Measurements from ENCODE around the gene TMC1. TPM values are rescaled to one million over a fixed set of nuclear protein-coding genes. Genes with fewer than 3 reads are reported as not detected.
A peak's percentile ranks its signal among the peaks of the same experiment; 100 is the strongest.

Gene TMC1
- total RNA-seq, 2 donors from 2014 or later: 0.09 TPM; not detected in 1

DNA sequence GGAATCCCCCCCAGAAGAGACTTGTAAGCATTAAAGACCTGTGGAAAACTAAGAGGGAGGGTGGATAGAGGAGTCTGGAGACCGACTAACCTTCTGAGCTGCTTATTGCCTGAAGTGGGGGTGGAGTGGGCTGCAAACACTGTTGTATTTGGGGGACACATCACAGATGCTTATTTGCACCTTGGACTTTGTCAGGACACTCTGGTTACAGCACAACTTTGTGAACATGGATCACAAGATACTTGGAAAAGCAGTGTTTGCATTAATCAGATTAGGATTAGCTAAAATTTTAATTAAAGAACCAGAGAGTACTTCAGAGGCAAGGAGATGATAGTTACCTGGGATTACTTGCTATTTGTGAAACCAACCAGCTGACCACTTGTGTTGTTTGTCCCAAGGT is 30.9 kb downstream of the TMC1 start:
- Mint-ChIP-seq H3K9me3 (no peaks in the 10 kb centered on the region), H3K27ac (no peak overlapping the region)
- TF ChIP-seq, protein P1, sequence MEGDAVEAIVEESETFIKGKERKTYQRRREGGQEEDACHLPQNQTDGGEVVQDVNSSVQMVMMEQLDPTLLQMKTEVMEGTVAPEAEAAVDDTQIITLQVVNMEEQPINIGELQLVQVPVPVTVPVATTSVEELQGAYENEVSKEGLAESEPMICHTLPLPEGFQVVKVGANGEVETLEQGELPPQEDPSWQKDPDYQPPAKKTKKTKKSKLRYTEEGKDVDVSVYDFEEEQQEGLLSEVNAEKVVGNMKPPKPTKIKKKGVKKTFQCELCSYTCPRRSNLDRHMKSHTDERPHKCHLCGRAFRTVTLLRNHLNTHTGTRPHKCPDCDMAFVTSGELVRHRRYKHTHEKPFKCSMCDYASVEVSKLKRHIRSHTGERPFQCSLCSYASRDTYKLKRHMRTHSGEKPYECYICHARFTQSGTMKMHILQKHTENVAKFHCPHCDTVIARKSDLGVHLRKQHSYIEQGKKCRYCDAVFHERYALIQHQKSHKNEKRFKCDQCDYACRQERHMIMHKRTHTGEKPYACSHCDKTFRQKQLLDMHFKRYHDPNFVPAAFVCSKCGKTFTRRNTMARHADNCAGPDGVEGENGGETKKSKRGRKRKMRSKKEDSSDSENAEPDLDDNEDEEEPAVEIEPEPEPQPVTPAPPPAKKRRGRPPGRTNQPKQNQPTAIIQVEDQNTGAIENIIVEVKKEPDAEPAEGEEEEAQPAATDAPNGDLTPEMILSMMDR (conservative IDR thresholded peaks at IDR 0.05): no peak

DNA sequence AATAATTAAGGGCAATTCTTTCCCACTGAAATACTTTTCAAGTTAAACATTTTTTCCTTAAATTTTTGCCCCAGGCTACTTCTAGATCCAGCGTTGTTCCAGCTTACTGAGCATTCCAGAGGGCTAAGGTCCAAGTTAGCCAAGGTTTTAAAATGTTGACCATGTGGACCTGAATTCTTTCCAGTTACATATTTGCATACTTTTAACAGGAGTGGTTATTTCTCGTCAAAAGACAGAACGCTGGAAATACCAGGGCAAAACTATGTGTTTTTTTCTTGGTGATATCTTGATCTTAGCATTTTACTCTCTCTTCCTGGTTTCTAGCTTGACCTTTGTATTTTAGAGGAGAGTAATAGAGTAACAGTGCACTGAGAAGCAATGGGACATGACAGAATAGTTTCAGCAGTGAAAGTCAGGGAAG is 32.8 kb downstream of the TMC1 start:
- Histone ChIP-seq H3K4me3 (ENCODE audit: low read length) (no peak overlapping the region), H3K36me3 (ENCODE audit: control insufficient read depth, insufficient read depth, low read length) (no peaks in the 10 kb centered on the region), H3K27me3 (ENCODE audit: control insufficient read depth, insufficient read depth, low read length, poor library complexity, severe bottlenecking) (peaks cover 10% of the 10 kb centered on the region), H3K4me1 (ENCODE audit: control insufficient read depth, insufficient read depth, low read length) (no peaks in the 10 kb centered on the region), H3K27ac (ENCODE audit: low read depth, low read length) (no peak overlapping the region), H3K9ac (ENCODE audit: extremely low read depth, low read length, poor library complexity, severe bottlenecking) (no peak overlapping the region), H3K9me3 (ENCODE audit: control insufficient read depth, low read length) (no peaks in the 10 kb centered on the region)
- no peaks in the 10 kb centered on the region for H3K36me3 Mint-ChIP-seq (ENCODE audit: low read depth)
- H3K4me1 Mint-ChIP-seq: no peaks in the 10 kb centered on the region
- TF ChIP-seq, protein P1 (conservative IDR thresholded peaks at IDR 0.05): no peak
- no peaks in the 10 kb centered on the region for H3K9me3 Mint-ChIP-seq
- no peak overlapping the region for H3K27ac Mint-ChIP-seq
- 56 to 71% methylated on average over 3 of the region's 3 CpGs for WGBS, 2 experiments (ENCODE audit: insufficient coverage in 1 of 2, insufficient read length in 1 of 2)
- no peaks in the 10 kb centered on the region for H3K27me3 Mint-ChIP-seq (ENCODE audit: insufficient read depth)
- H3K4me3 Mint-ChIP-seq: no peak overlapping the region
- no peak for DNase-seq

More for the DNA sequence above, 30.9 kb downstream of the TMC1 start:
- no peak for DNase-seq
- WGBS, 2 experiments (ENCODE audit: insufficient coverage in 1 of 2, insufficient read length in 1 of 2): 53% methylated on average over 1 of the region's 1 CpG; no CpG with 5 or more reads in 1 of the 2 experiments
- H3K36me3 Mint-ChIP-seq (ENCODE audit: low read depth): no peaks in the 10 kb centered on the region
- Histone ChIP-seq H3K9ac (ENCODE audit: extremely low read depth, low read length, poor library complexity, severe bottlenecking) (no peak overlapping the region), H3K9me3 (ENCODE audit: control insufficient read depth, low read length) (no peaks in the 10 kb centered on the region), H3K27me3 (ENCODE audit: control insufficient read depth, insufficient read depth, low read length, poor library complexity, severe bottlenecking) (no peaks in the 10 kb centered on the region), H3K4me3 (ENCODE audit: low read length) (no peak overlapping the region), H3K36me3 (ENCODE audit: control insufficient read depth, insufficient read depth, low read length) (no peaks in the 10 kb centered on the region), H3K27ac (ENCODE audit: low read depth, low read length) (no peak overlapping the region), H3K4me1 (ENCODE audit: control insufficient read depth, insufficient read depth, low read length) (no peaks in the 10 kb centered on the region)
- H3K4me3 Mint-ChIP-seq: no peak overlapping the region
- no peaks in the 10 kb centered on the region for H3K27me3 Mint-ChIP-seq (ENCODE audit: insufficient read depth)
- H3K4me1 Mint-ChIP-seq: no peaks in the 10 kb centered on the region

DNA sequence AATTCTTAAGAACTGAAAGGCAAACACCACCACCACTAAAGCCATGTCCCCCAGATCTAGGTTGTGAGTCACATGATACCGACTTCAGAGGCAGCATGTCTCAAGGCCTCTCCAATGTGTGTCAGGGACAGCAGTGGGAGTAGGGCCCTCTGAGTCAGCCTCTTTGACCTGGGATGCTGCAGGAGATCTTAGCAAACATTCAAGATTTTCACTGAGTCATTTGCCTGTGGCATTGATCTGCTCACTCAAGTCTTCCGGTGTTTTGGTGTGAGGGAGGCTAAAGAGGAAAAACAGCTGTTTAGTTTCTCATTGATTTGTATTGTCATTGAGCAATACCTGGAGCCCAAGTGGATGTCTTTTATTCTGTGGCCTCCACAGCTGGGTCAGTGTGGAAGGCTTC is 36.1 kb downstream of the TMC1 start:
- Mint-ChIP-seq H3K27ac (no peak overlapping the region), H3K4me3 (no peak overlapping the region), H3K9me3 (no peaks in the 10 kb centered on the region), H3K4me1 (no peaks in the 10 kb centered on the region), H3K27me3 (ENCODE audit: insufficient read depth) (no peaks in the 10 kb centered on the region), H3K36me3 (ENCODE audit: low read depth) (no peaks in the 10 kb centered on the region)
- H3K4me3 ChIP-seq (ENCODE audit: low read length): no peak overlapping the region
- no peak overlapping the region for H3K27ac ChIP-seq (ENCODE audit: low read depth, low read length)
- DNase-seq: peak; percentile 56
- WGBS, 2 experiments (ENCODE audit: insufficient coverage in 1 of 2, insufficient read length in 1 of 2): 84 to 93% methylated on average over 2 of the region's 2 CpGs
- H3K9ac ChIP-seq (ENCODE audit: extremely low read depth, low read length, poor library complexity, severe bottlenecking): no peak overlapping the region
- H3K36me3 ChIP-seq (ENCODE audit: control insufficient read depth, insufficient read depth, low read length): no peaks in the 10 kb centered on the region
- TF ChIP-seq, protein P1 (conservative IDR thresholded peaks at IDR 0.05): no peak
- peaks cover 24% of the 10 kb centered on the region for H3K27me3 ChIP-seq (ENCODE audit: control insufficient read depth, insufficient read depth, low read length, poor library complexity, severe bottlenecking)
- no peaks in the 10 kb centered on the region for H3K9me3 ChIP-seq (ENCODE audit: control insufficient read depth, low read length)
- H3K4me1 ChIP-seq (ENCODE audit: control insufficient read depth, insufficient read depth, low read length): peaks cover 2% of the 10 kb centered on the region
